ENCODE measurements around the gene KRTAP17-1. TPM values are rescaled to one million over a fixed set of nuclear protein-coding genes. Genes with fewer than 3 reads are reported as not detected.

The KRTAP17-1 gene
- total and polyA plus RNA-seq, 2 of the 4 experiments (the other 2 are of a cell fraction) = not detected

DNA sequence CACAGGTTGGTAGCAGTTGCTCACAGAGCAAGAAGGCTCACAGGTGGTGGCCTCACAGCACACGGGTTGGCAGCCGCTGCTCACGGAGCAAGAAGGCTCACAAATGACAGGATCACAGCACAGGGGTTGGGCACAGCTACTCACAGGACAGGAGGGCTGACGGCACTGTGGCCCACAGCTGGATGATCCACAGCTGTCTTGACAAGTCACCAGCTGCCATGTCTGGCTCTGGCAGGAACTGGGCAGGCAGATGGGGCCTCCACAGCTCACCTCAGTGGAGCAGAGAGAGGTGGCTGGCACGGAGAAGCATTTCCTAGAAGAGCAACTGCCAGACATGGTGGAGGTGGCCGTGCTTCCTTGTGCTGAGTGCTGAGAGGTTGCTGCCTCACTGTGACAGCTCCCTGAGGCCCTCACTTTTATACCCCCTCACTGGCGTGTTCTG is 6.6 kb downstream of the KRTAP17-1 start, which contains the start of gene KRTAP16-1:
KRTAP16-1 (minus strand) TSS at position 392 of the 442 bp plus-strand sequence; CDS start at position 336, 56 bp downstream.
- Histone ChIP-seq H3K4me1 (ENCODE audit: control insufficient read depth, insufficient read depth, low read length) (no peaks in the 10 kb centered on the region), H3K56ac (ENCODE audit: extremely low read depth, insufficient read depth, low read length) (no peak within 1 kb of the TSS), H2AFZ (replicated peaks; ENCODE audit: low read length, poor library complexity) (peak within 1 kb of the TSS; percentile 64), H3K9me1 (ENCODE audit: insufficient read depth, low read length) (no peaks in the 10 kb centered on the region; the same call in 1 of the 2 replicates), H2BK20ac (ENCODE audit: low read depth, low read length) (no peak within 1 kb of the TSS), H4K20me1 (ENCODE audit: insufficient read depth, low read length) (no peaks in the 10 kb centered on the region), H3K23ac (ENCODE audit: low read depth, low read length) (no peak within 1 kb of the TSS), H3K9me3 (ENCODE audit: control insufficient read depth, insufficient read depth, low read length) (no peaks in the 10 kb centered on the region), H4K91ac (ENCODE audit: insufficient read depth, low read depth, low read length) (peak within 1 kb of the TSS; percentile 32; the same call in 1 of the 2 replicates), H3K4me2 (ENCODE audit: low read depth, low read length) (no peak within 1 kb of the TSS), H2AK5ac (ENCODE audit: low read depth, low read length) (0 out of 2 replicates have a peak within 1 kb of the TSS, but pooled peaks have one; percentile 37), H2AK9ac (replicated peaks; ENCODE audit: low read depth, low read length, poor library complexity) (no peak within 1 kb of the TSS), H3K14ac (replicated peaks; ENCODE audit: low read depth, low read length) (no peak within 1 kb of the TSS), H2BK15ac (ENCODE audit: low read depth, low read length) (no peak within 1 kb of the TSS), H3K9ac (ENCODE audit: low read depth, low read length) (no peak within 1 kb of the TSS), H3K18ac (ENCODE audit: low read depth, low read length) (no peak within 1 kb of the TSS), H3K4ac (ENCODE audit: low read depth, low read length) (no peak within 1 kb of the TSS), H3K27ac (ENCODE audit: insufficient read depth, low read length) (no peak within 1 kb of the TSS), H3K79me1 (ENCODE audit: low read depth in 1 of 2, low read length in 2 of 2) (no peaks in the 10 kb centered on the region), H2BK120ac (ENCODE audit: low read depth, low read length) (no peak within 1 kb of the TSS), H3K4me3 (ENCODE audit: insufficient read depth, low read depth, low read length) (no peak within 1 kb of the TSS), H2BK5ac (ENCODE audit: low read depth, low read length, poor library complexity, severe bottlenecking) (no peak within 1 kb of the TSS), H3K36me3 (ENCODE audit: control insufficient read depth, insufficient read depth, low read length) (no peaks in the 10 kb centered on the region), H4K5ac (ENCODE audit: low read depth, low read length) (no peak within 1 kb of the TSS), H3K27me3 (ENCODE audit: control insufficient read depth, insufficient read depth, low read length) (peaks cover 8% of the 10 kb centered on the region), H4K8ac (ENCODE audit: low read depth in 2 of 2, low read length in 2 of 2) (no peak within 1 kb of the TSS)
- intact Hi-C loops (cut with micrococcal nuclease) (no loop called here), in situ Hi-C loops (cut with MboI; ENCODE audit: low sequenced_read_pairs) (no loop called here), dilution Hi-C loops (cut with HindIII; ENCODE audit: low sequenced_read_pairs, unreplicated experiment) (no loop called here)
- ChIA-PET POLR2A (ENCODE audit: unreplicated experiment) (no interaction called here), CTCF (interaction anchor here (0.6 kb wide), 1 partner anchor 661 kb away, joined by 3 read pairs; no protein-coding TSS in a partner anchor)
- no TSS peak for BruUV-seq (replicated peaks)
- 72% methylated on average over 2 of the region's 7 CpGs; no CpG with 5 or more reads in 1 of the 2 experiments for WGBS, 2 experiments (ENCODE audit: extremely low coverage in 2 of 2, insufficient read length in 1 of 2)
- DNase-seq (no peak), ATAC-seq (ENCODE audit: low read depth) (no peak)
- TF ChIP-seq MXI1 (IDR thresholded peaks at IDR 0.05; ENCODE audit: borderline replicate concordance, low read depth, low read length) (no peak), FOS (IDR thresholded peaks at IDR 0.05; ENCODE audit: low read depth, low read length) (no peak), MAZ (IDR thresholded peaks at IDR 0.05; ENCODE audit: borderline replicate concordance, low read depth, low read length) (no peak), CTCF (conservative IDR thresholded peaks at IDR 0.05; ENCODE audit: low read depth, low read length) (no peak), USF2 (IDR thresholded peaks at IDR 0.05; ENCODE audit: low read depth, low read length) (no peak), POLR2A (IDR thresholded peaks at IDR 0.05; ENCODE audit: low read depth, low read length) (no peak), CHD1 (IDR thresholded peaks at IDR 0.05; ENCODE audit: low read depth, low read length) (no peak), RAD21 (IDR thresholded peaks at IDR 0.05; ENCODE audit: low read length) (no peak), RFX5 (IDR thresholded peaks at IDR 0.05; ENCODE audit: low read depth, low read length) (no peak), CEBPB (IDR thresholded peaks at IDR 0.05; ENCODE audit: low read depth, low read length) (no peak), NFE2L2 (IDR thresholded peaks at IDR 0.05; ENCODE audit: low read depth, low read length) (no peak), BHLHE40 (IDR thresholded peaks at IDR 0.05; ENCODE audit: low read depth, low read length) (no peak), SMC3 (IDR thresholded peaks at IDR 0.05; ENCODE audit: low read depth, low read length) (no peak), MAFK (IDR thresholded peaks at IDR 0.05; ENCODE audit: low read depth, low read length) (no peak), RCOR1 (IDR thresholded peaks at IDR 0.05; ENCODE audit: insufficient replicate concordance, low read length) (no peak)
- TF ChIP-seq, protein P1, sequence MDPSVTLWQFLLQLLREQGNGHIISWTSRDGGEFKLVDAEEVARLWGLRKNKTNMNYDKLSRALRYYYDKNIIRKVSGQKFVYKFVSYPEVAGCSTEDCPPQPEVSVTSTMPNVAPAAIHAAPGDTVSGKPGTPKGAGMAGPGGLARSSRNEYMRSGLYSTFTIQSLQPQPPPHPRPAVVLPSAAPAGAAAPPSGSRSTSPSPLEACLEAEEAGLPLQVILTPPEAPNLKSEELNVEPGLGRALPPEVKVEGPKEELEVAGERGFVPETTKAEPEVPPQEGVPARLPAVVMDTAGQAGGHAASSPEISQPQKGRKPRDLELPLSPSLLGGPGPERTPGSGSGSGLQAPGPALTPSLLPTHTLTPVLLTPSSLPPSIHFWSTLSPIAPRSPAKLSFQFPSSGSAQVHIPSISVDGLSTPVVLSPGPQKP (IDR thresholded peaks at IDR 0.05; ENCODE audit: borderline replicate concordance, low read depth, low read length) = no peak
